Effector memory CD4-positive, alpha-beta T cell (primary cell): ENCODE measurements around the gene CREBL2.
"Not testable (repeated sequence)": the region's sequence is repeated elsewhere in the genome, so short reads cannot be mapped to it uniquely, and the experiment has no call there.

Experiments used
- DNase-seq, 3 donors: peaks; one replicate each; pipeline ENCODE4 v3.0.0-alpha.2; 2020
- H3K27ac ChIP-seq: 2 replicates; pipeline ENCODE4 v1.7.0; 2013; ENCODE audit warnings: mild to moderate bottlenecking, low read length, moderate library complexity; ENCODE audit not compliant: insufficient read depth, poor library complexity, severe bottlenecking
- H3K27me3 ChIP-seq: replicated peaks from 2 replicates; pipeline ENCODE4 v1.7.0; 2013; ENCODE audit warnings: mild to moderate bottlenecking, low read length; ENCODE audit not compliant: insufficient read depth, control insufficient read depth, poor library complexity, severe bottlenecking
- H3K36me3 ChIP-seq: 2 replicates; pipeline ENCODE4 v1.7.0; 2013; ENCODE audit warnings: mild to moderate bottlenecking, low read length, moderate library complexity; ENCODE audit not compliant: control insufficient read depth, insufficient read depth
- H3K4me1 ChIP-seq: 2 replicates; pipeline ENCODE4 v1.7.0; 2013; ENCODE audit warnings: low read length, mild to moderate bottlenecking; ENCODE audit not compliant: control insufficient read depth, insufficient read depth, poor library complexity, severe bottlenecking
- H3K4me3 ChIP-seq: 2 replicates; pipeline ENCODE4 v1.7.0; 2013; ENCODE audit warnings: low read length, low read depth, mild to moderate bottlenecking; ENCODE audit not compliant: insufficient read depth, poor library complexity, severe bottlenecking
- H3K9me3 ChIP-seq: 2 replicates; pipeline ENCODE4 v1.7.0; 2013; ENCODE audit warnings: mild to moderate bottlenecking, low read length, moderate library complexity; ENCODE audit not compliant: control insufficient read depth

Gene CREBL2

DNA sequence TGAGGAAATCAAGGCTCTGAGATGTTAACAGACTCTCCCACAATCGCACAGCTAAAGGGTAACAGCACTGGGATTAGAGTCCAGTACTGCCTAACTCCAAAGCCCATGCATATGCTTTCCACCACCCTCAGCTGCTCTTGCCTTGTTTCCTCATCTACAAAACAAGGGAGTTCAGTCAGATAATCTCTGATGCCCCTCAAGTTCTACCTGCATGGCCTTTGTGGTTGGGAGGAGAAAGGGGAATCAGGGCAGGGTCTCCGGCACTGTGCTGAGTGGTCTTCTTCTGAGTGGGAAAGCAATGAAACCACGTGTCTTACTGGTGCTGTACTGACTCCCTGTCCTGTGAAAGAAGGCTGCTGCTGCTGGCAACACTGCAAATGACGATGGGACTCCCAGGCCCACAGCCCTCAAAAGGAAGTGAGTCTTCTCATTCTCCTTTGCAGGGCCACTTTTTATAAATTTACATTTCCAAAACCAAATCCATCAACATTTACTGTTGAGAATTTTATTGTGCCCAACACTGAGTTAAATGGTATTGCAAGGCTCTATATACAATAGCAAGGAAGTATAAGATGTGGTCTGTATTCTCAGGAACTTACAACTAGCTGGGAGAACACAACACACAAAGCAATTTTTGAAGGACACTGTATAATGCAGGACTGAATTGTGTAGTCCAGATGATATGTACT lies 29.3 kb upstream of the CREBL2 start:
- Histone ChIP-seq H3K4me1 (no peaks in the 10 kb centered on the region), H3K27me3 (no peaks in the 10 kb centered on the region), H3K9me3 (no peaks in the 10 kb centered on the region), H3K4me3 (no peak overlapping the region), H3K36me3 (no peaks in the 10 kb centered on the region), H3K27ac (no peak overlapping the region)
- DNase-seq = no peak

DNA sequence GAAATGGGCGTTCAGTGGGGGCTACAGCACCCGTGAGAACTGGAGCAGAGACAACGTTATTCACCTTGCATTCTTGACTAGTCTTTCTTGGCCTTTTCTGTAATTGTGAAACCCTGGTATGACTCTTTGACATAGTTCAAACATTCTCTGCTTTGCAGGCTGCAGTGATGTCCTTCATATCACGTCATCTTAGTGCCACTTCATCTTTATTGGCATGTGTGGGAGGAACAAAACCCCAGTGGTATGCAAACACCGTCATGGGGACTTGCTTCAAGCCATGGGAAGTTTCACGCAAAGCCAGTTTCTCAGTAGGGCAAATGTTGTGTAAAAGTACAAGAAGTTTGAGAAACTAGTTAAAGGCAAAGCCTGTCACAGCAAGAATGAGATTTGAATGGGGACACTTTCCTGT lies 28.8 kb upstream of the CREBL2 start:
- H3K9me3 ChIP-seq = no peaks in the 10 kb centered on the region
- no peak for DNase-seq
- no peak overlapping the region for H3K4me3 ChIP-seq

GRCh38 chr12:12583510-12584178 lies 28.0 kb upstream of the CREBL2 start:
- Histone ChIP-seq H3K36me3 (no peaks in the 10 kb centered on the region), H3K27me3 (no peaks in the 10 kb centered on the region), H3K9me3 (no peaks in the 10 kb centered on the region), H3K4me1 (no peaks in the 10 kb centered on the region), H3K27ac (no peak overlapping the region), H3K4me3 (no peak overlapping the region)
- no peak for DNase-seq

More for the DNA sequence above, 28.8 kb upstream of the CREBL2 start:
- H3K4me1 ChIP-seq = no peaks in the 10 kb centered on the region
- no peaks in the 10 kb centered on the region for H3K27me3 ChIP-seq
- H3K27ac ChIP-seq = no peak overlapping the region
- H3K36me3 ChIP-seq = no peaks in the 10 kb centered on the region

DNA sequence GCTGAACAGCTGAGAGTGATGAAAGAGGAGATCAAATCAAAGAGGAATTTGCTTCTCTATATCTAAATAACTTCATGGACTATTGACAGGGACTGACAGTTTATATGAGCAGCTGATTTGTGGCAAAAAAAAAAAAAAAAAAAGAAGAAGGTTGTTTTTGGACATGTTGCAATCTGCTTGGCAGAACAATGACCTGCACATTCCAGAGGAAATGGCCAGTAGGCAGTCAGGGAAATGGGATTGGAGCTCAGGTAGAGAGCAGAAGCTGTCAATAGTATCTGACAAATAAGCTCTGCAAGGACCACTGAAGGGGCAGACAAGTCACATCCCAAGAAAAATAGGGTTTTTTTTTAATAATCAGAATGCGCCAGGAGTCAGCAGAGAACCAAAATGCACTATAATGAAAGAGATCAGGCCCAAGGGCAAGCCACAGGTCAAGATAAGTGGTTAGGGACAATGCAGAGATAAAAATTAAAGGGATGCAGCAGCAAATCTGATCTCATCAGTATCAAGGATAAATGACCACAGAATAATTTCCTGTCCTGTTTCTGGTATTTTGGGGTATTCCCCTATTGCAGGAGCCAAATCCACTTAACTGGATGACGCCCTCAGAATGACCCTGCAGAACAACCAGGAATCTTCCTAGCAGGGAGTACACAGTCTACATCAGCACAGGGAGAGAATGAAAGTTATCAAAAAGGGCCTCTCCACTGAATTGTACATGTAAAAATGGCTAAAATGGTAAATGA lies 26.4 kb upstream of the CREBL2 start:
- no peaks in the 10 kb centered on the region for H3K27me3 ChIP-seq
- no peaks in the 10 kb centered on the region for H3K4me1 ChIP-seq
- no peak for DNase-seq
- H3K9me3 ChIP-seq = no peaks in the 10 kb centered on the region
- H3K4me3 ChIP-seq = no peak overlapping the region
- H3K27ac ChIP-seq = no peak overlapping the region
- H3K36me3 ChIP-seq = no peaks in the 10 kb centered on the region

GRCh38 chr12:12586879-12587675 lies 24.6 kb upstream of the CREBL2 start:
- Histone ChIP-seq H3K4me3 (no peak overlapping the region), H3K4me1 (no peaks in the 10 kb centered on the region), H3K27me3 (no peaks in the 10 kb centered on the region), H3K9me3 (no peaks in the 10 kb centered on the region), H3K27ac (no peak overlapping the region), H3K36me3 (no peaks in the 10 kb centered on the region)
- DNase-seq = no peak

GRCh38 chr12:12587878-12588277 lies 23.8 kb upstream of the CREBL2 start:
- no peaks in the 10 kb centered on the region for H3K9me3 ChIP-seq
- DNase-seq = no peak
- H3K27ac ChIP-seq = no peak overlapping the region
- no peaks in the 10 kb centered on the region for H3K4me1 ChIP-seq
- H3K27me3 ChIP-seq = no peaks in the 10 kb centered on the region
- H3K4me3 ChIP-seq = no peak overlapping the region
- no peaks in the 10 kb centered on the region for H3K36me3 ChIP-seq

DNA sequence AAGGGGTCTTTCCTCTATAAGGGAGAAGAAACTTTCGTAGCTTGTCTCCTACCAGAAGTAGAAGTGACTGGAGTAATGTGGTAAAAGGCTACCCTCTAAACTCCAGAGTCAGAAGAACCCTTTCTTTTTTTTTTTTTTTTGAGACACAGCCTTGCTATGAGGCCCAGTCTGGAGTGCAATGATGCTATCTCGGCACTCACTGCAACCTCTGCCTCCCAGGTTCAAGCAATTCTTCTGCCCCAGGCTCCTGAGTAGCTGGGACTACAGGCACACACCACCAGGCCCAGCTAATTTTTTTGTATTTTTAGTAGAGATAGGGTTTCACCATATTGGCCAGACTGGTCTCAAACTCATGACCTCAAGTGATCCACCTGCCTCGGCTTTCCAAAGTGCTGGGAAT lies 23.2 kb upstream of the CREBL2 start:
- H3K4me1 ChIP-seq, H3K4me3 ChIP-seq, DNase-seq, H3K9me3 ChIP-seq, H3K36me3 ChIP-seq, H3K27me3 ChIP-seq, H3K27ac ChIP-seq: not testable (repeated sequence)

DNA sequence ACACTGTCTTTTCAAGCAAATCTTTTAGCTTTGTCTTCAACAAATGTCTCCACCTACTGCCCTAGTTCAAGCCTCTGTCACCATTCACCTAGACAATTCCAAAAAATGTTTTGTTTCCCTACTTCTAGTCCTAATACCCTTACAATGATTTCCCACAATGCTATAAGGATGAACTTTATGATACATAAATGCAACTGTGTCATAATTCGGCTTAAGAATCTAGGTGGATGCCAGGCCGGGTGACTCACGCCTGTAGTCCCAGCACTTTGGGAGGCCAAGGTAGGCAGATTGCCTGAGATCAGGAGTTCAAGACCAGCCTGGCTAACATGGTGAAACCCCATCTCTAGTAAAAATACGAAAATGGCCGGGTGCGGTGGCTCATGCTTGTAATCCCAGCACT lies 20.7 kb upstream of the CREBL2 start:
- no peak for DNase-seq
- Histone ChIP-seq H3K9me3 (no peaks in the 10 kb centered on the region), H3K4me3 (no peak overlapping the region), H3K27ac (no peak overlapping the region), H3K36me3 (no peaks in the 10 kb centered on the region), H3K27me3 (no peaks in the 10 kb centered on the region), H3K4me1 (no peaks in the 10 kb centered on the region)

DNA sequence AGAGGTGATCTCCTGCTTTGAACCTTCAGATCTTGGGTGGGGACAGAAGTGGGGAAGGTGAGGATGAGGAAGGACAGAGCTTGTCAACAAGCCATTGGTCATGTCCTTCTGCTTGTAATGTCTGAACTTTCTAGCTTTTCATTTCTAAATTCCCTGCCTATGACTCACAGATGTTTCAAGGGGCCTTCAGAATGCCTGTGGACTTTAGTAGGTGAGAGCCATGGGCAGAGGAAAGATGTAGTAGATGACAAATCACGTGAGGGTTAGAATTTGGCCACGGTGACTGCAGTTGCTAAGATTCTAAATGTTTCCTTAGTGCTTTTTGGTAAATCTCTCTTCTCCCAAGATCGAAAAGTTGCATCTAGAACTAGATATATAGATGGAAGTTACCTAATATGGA lies 18.7 kb upstream of the CREBL2 start:
- DNase-seq = no peak
- H3K27me3 ChIP-seq = no peaks in the 10 kb centered on the region
- H3K27ac ChIP-seq = no peak overlapping the region
- no peaks in the 10 kb centered on the region for H3K36me3 ChIP-seq
- H3K4me1 ChIP-seq = no peaks in the 10 kb centered on the region
- no peak overlapping the region for H3K4me3 ChIP-seq
- H3K9me3 ChIP-seq = no peaks in the 10 kb centered on the region
